SK-N-SH (cell line): ENCODE data around the gene SPTB. TPM values are rescaled to one million over a fixed set of nuclear protein-coding genes. Genes with fewer than 3 reads are reported as not detected.

Experiments
- CTCF ChIA-PET: fragments of 300-600, 350-600 bp; formaldehyde crosslinking; extraction: SDS; loops from one replicate; lab custom pipeline; 2021; lab: Yijun Ruan, JAX
- POLR2A ChIA-PET: fragments of 350-600 bp; sonication (Branson Sonifier 250); formaldehyde crosslinking; extraction: SDS; loops from one replicate; lab custom pipeline; 2020; ENCODE audit warnings: antibody characterized with exemption, inconsistent platforms; lab: Yijun Ruan, JAX
- DNase-seq: peaks from one replicate; pipeline ENCODE4 v3.0.0; 2012
- H2AFZ ChIP-seq: fragments of 200-600 bp; sonication (generic); 2 replicates; pipeline ENCODE4 v1.8.1; 2016; ENCODE audit warnings: antibody characterized with exemption, mild to moderate bottlenecking, low read depth
- H3F3A ChIP-seq: fragments of 200-600 bp; sonication (generic); replicated peaks from 2 replicates; pipeline ENCODE3; 2016; ENCODE audit warnings: antibody characterized with exemption, mild to moderate bottlenecking; ENCODE audit not compliant: insufficient read depth
- H3K27ac ChIP-seq, 2 experiments: fragments of 200-500 bp in 1 of 2; fragments of 200-600 bp in 1 of 2; sonication (Bioruptor generic) in 1 of 2; sonication (generic), shearing (Covaris generic) in 1 of 2; 2 replicates each; pipeline versions ENCODE4 v1.5.1 to v1.6.1; 2014 to 2016; ENCODE audit warnings: low read depth in 2 of 2, inconsistent platforms in 1 of 2, low read length in 1 of 2, mild to moderate bottlenecking in 1 of 2, mixed read lengths in 1 of 2
- H3K27me3 ChIP-seq: fragments of 200-600 bp; sonication (generic), shearing (Covaris generic); 2 replicates; pipeline ENCODE4 v1.6.1; 2016; ENCODE audit warnings: mixed run types; ENCODE audit not compliant: insufficient read depth
- H3K36me3 ChIP-seq, 2 experiments: fragments of 200-500 bp in 1 of 2; fragments of 200-600 bp in 1 of 2; sonication (Bioruptor generic) in 1 of 2; sonication (generic) in 1 of 2; replicated peaks in 1 of 2; 2 replicates each; pipeline versions ENCODE3 to v1.5.1; 2014 to 2016; ENCODE audit warnings: low read length in 1 of 2, mild to moderate bottlenecking in 1 of 2; ENCODE audit not compliant: insufficient read depth in 2 of 2, control insufficient read depth in 1 of 2
- H3K4me1 ChIP-seq, 2 experiments: fragments of 200-500 bp in 1 of 2; fragments of 200-600 bp in 1 of 2; sonication (Bioruptor generic) in 1 of 2; sonication (generic), shearing (Covaris generic) in 1 of 2; 2 replicates each; pipeline versions ENCODE4 v1.5.1 to v1.6.1; 2014 to 2016; ENCODE audit warnings: low read depth in 1 of 2, low read length in 1 of 2, mixed run types in 1 of 2; ENCODE audit not compliant: insufficient read depth in 2 of 2, control insufficient read depth in 1 of 2
- H3K4me2 ChIP-seq: fragments of 200-600 bp; sonication (generic), shearing (Covaris generic); 2 replicates; pipeline ENCODE4 v1.6.1; 2017; ENCODE audit warnings: mixed run types
- H3K4me3 ChIP-seq, 2 experiments: fragments of 200-500 bp in 1 of 2; fragments of 200-600 bp in 1 of 2; sonication (Bioruptor generic) in 1 of 2; sonication (generic), shearing (Covaris generic) in 1 of 2; 2 replicates each; pipeline versions ENCODE4 v1.5.1 to v1.8.1; 2014 to 2016; ENCODE audit warnings: low read depth in 2 of 2, inconsistent platforms in 1 of 2, low read length in 1 of 2, mild to moderate bottlenecking in 1 of 2, mixed read lengths in 1 of 2, moderate library complexity in 1 of 2
- H3K79me2 ChIP-seq: fragments of 200-600 bp; sonication (generic); 2 replicates; pipeline ENCODE4 v1.8.1; 2017; ENCODE audit warnings: mild to moderate bottlenecking; ENCODE audit not compliant: insufficient read depth
- H3K9ac ChIP-seq: fragments of 200-600 bp; sonication (generic); 2 replicates; pipeline ENCODE4 v1.6.1; 2017; ENCODE audit warnings: mixed run types
- H3K9me2 ChIP-seq: fragments of 200-600 bp; sonication (generic); 2 replicates; pipeline ENCODE4 v1.6.1; 2017; ENCODE audit warnings: mixed run types
- H3K9me3 ChIP-seq: fragments of 200-600 bp; sonication (generic); 2 replicates; pipeline ENCODE4 v1.6.1; 2017; ENCODE audit warnings: mixed run types, mild to moderate bottlenecking, moderate library complexity
- H4K20me1 ChIP-seq: fragments of 200-600 bp; sonication (generic); 2 replicates; pipeline ENCODE4 v1.6.1; 2017; ENCODE audit warnings: mild to moderate bottlenecking, mixed run types; ENCODE audit not compliant: insufficient read depth
- CTCF ChIP-seq: fragments of 200-600 bp; sonication (generic); IDR thresholded peaks from 2 replicates; pipeline ENCODE4 v1.6.1; 2017; ENCODE audit warnings: antibody characterized with exemption, mild to moderate bottlenecking, moderate library complexity
- GABPA ChIP-seq: IDR thresholded peaks from 2 replicates; pipeline ENCODE4 v1.4.0; 2012; ENCODE audit warnings: low read depth, mild to moderate bottlenecking
- IRF3 ChIP-seq: fragments of 150-350 bp; IDR thresholded peaks from 2 replicates; pipeline ENCODE4 v1.6.1; 2016; ENCODE audit warnings: mild to moderate bottlenecking, low read depth, low read length
- MAX ChIP-seq: IDR thresholded peaks from 2 replicates; pipeline ENCODE4 v1.4.0; 2012; ENCODE audit warnings: low read depth
- NFIC ChIP-seq: IDR thresholded peaks from 2 replicates; pipeline ENCODE4 v1.4.0; 2012; ENCODE audit warnings: borderline replicate concordance
- PBX3 ChIP-seq: IDR thresholded peaks from 2 replicates; pipeline ENCODE4; 2012
- POLR2AphosphoS5 ChIP-seq: IDR thresholded peaks from 2 replicates; pipeline ENCODE4 v1.6.1; 2012; ENCODE audit warnings: low read depth, low read length
- RAD21 ChIP-seq: IDR thresholded peaks from 2 replicates; pipeline ENCODE4 v1.6.1; 2012; ENCODE audit warnings: mild to moderate bottlenecking, low read length
- TCF12 ChIP-seq: IDR thresholded peaks from 2 replicates; pipeline ENCODE4 v1.4.0; 2012
- USF2 ChIP-seq: fragments of 150-350 bp; IDR thresholded peaks from 2 replicates; pipeline ENCODE4 v1.6.1; 2017; ENCODE audit warnings: antibody characterized with exemption, low read length, low read depth, borderline replicate concordance
- WGBS: methylation state at CpG from one replicate; pipeline ENCODE4 v1.1.6; 2017; ENCODE audit warnings: low lambda C conversion rate; 5-methylcytosine and 5-hydroxymethylcytosine counted together
- polyA plus RNA-seq, 3 experiments: library from polyadenylated mRNA; depleted of rRNA; stranded (reverse); fragments of >200 nt; gene quantifications; 2 replicates each; pipeline ENCODE4 v1.2.3, GENCODE V29; 2012

Gene SPTB
- polyA plus RNA-seq, 1 of the 3 experiments (the other 2 are of a cell fraction): 0.15 TPM

- TF ChIP-seq MAX (no peak), TCF12 (no peak), POLR2AphosphoS5 (no peak), IRF3 (no peak), GABPA (no peak), USF2 (no peak), PBX3 (no peak), RAD21 (peak; percentile 87)
Measured at GRCh38 chr14:64764641-64765520, 114.8 kb downstream of the SPTB start (continued).

- DNase-seq: peak; percentile 50
- ChIA-PET CTCF (interaction anchor here (0.6 to 2.8 kb wide), 42 partner anchors 8 to 421 kb away, joined by 3 to 71 read pairs (median 6); partner anchors contain the start of genes HSPA2, PLEKHG3 and ZBTB1), POLR2A (interaction anchor here (1.1 kb wide), 1 partner anchor 59 kb away, joined by 7 read pairs; the partner anchor contains the start of gene PLEKHG3)
- Histone ChIP-seq H3K4me2 (peak overlapping the region; percentile 71), H3K36me3 (no peaks in the 10 kb centered on the region), H4K20me1 (no peaks in the 10 kb centered on the region), H3K4me3 (no peak overlapping the region; a peak in 1 of 4 replicates), H3K79me2 (no peaks in the 10 kb centered on the region), H3K9me3 (no peaks in the 10 kb centered on the region)
- WGBS: 69% methylated on average over 11 of the region's 18 CpGs
- peak; percentile 31 for TF ChIP-seq RAD21
- TF ChIP-seq PBX3: no peak
- TF ChIP-seq CTCF: peak; percentile 9; the same call in 1 of the 2 replicates
- TF ChIP-seq NFIC: no peak
- TF ChIP-seq, all 33 proteins: peak for 2
- Histone ChIP-seq H3K4me1 (peaks cover 31 to 61% of the 10 kb centered on the region in 2 experiments), H3K9me2 (no peaks in the 10 kb centered on the region), H3K27me3 (no peaks in the 10 kb centered on the region), H3K9ac (no peak overlapping the region), H2AFZ (peak overlapping the region; percentile 19; the same call in 1 of the 2 replicates), H3K27ac (peak overlapping the region in 1 of 2 experiments; percentile 99; a peak in 2 of 4 replicates), H3F3A (no peaks in the 10 kb centered on the region)
Measured at GRCh38 chr14:64763801-64764621, 115.7 kb downstream of the SPTB start.
